ENCODE data around the gene ITPRIPL1. TPM values are rescaled to one million over a fixed set of nuclear protein-coding genes. Genes with fewer than 3 reads are reported as not detected.

ITPRIPL1 gene
- total RNA-seq, 1 donor from 2014 or later: 3.1 TPM

DNA sequence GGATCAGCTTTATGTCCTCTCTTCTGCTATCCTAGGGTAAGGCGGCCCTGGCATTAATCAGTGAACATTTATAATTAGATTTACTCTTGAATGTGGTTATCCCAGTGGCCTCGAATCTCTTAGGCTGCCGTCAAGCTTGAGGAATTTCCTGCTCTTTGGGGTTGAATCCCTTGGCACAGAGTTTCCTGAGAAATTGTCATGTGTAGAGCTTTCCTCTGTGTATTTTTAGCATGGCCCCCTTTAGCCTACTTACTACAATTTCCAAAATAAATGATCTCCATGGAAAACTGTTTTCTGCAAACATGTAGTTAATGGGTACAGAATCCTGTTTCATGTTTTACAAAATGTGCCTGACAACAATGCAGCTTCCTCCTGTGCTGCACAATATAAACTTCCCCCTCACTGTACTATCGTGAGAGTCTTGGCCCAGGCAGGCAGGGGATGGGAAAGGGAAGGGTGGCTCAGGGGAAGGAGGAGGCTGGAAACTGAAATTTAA lies 28.5 kb downstream of the ITPRIPL1 start:
- DNase-seq (ENCODE audit: low spot score): no peak

DNA sequence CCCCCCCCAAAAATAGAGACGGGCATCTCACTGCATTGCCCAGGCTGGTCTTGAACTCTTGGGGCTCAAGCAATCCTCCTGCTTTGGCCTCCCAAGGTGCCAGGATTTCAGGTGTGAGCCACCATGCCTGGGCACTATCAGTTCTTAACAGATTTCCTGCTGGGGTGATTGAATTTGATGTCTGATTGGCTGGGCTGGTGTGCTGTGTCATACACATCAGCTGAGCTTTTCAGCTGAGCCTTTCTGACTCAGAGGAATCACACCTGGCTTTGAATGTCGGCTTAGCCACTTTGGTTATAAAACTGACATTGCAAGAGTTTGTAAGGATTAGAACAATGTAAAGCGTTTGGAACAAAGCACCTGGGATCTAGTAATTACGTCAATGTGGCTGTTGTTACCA lies 29.4 kb downstream of the ITPRIPL1 start:
- DNase-seq (ENCODE audit: low spot score): no peak

DNA sequence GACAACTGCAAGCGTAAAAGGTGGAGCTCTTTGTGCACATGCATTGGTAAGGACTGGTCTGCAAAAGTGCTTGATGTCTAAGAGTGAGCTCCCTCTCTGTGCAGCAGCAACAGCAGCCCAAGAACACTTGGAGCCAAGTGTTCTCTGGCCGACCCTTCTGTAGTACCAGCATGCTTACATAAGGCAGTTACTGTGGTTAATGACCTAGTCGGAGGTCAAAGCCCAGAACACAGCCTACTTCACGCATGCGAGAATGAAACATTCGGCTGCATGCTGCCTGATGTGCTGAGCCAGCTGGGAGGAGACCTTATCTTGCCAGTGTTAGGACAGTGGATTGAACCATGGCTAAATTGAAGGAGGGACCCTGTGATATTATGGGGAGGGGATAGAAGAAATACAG lies 31.8 kb downstream of the ITPRIPL1 start:
- DNase-seq (ENCODE audit: low spot score): no peak

DNA sequence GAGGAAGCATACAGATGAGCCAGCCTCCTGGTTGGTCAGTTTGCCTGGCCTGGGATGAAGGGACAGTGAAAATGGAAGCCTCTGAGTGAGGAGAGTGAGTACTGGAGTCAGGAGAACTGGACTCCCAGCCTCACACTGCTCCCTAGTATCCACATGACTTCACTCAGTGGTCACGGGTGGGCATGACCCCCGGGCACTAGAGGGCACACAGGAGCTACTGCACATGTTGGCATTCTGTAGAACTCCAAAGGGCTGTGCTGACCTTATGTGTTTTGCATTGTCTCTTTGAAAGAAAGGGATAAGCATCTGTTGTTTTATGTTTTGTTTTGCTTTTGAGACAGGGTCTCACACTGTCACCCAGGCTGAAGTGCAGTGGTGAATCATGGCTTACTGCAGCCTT lies 34.2 kb downstream of the ITPRIPL1 start:
- DNase-seq (ENCODE audit: low spot score): no peak

DNA sequence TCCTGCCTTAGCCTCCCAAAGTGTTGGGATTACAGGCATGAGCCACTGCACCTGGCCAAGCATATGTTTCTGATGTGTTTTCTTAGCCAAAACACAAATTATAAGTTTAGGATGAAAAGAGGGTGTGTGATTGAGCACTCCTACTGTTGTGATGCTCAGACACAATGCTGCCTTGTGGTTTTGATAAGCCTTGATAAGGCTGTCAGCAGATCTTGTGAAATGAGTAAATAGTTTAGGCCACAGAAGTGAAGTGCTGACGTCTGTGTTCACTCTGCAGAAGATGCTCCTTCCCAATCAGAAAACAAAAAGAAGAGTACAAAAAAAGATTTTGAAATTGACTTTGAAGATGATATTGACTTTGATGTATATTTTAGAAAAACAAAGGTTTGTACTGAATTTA lies 34.7 kb downstream of the ITPRIPL1 start:
- no peak for DNase-seq (ENCODE audit: low spot score)

DNA sequence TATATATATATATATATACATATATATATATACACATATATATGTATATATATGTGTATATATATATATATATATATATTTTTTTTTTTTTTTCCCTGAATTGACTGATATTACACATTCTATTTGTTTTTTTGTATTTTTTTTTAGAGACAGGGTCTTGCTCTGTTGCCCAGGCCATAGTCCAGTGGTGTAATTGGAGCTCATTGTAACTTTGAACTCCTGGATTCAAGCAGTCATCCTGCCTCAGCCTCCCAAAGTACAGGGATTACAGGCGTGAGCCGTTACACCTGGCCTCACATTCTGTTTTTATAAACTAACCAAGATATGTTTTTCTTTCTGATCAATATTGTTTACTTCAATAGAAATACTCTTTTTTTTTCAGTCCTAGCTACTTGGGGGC lies 36.6 kb downstream of the ITPRIPL1 start:
- DNase-seq (ENCODE audit: low spot score): no peak

DNA sequence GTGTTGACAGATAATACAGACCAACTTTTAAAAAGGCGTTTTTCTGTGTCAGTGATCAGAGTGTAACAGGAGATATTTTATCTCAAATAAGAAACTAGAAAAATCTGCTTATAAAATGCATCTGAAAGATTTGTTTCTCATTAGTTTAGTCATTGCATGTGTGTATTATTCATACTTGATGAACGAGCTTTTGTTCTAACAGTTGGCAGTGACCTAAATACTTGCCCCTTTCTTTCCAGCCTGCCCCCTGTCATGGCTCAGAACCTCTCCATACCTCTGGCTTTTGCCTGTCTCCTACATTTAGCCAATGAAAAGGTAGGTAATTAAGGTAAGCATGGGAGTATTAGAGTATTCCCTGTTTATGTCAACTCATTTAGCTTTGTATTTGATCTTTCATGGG lies 44.1 kb downstream of the ITPRIPL1 start:
- DNase-seq (ENCODE audit: low spot score): no peak

DNA sequence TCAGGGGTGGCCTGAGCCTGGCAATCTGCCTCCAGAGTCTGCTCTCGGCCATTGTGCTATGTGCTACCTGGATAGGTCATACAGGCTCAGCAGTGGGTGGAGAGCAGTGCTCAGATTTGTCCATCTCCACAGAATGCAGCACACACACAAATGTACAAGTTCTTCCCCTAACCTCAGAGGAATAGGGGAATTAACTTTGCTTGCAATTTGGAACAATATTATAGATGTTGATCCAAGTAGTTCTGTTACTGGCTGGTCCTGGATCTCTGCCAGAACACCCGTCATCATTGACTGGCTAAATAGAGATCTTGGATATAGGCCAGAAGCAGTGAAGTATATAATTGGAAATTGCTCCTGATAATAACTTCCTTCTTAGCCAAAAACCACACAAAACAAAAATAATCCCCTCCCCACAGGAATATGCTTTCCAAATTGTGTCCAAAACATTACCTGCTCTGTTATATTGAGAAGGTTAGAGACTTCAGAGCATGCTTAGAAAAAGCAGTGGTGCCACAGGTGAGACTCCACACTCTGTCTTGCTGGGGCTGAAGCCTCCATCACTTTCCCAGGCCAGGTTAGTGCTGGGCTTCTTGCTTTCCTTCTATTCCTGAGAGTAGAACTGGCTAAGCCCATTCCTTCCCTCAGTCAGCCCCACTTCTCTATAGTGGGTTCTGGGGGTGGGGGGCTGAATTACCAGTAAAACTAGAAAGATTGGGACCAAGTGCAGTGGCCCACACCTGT lies 49.3 kb downstream of the ITPRIPL1 start:
- no peak for DNase-seq (ENCODE audit: low spot score)

Other genes with a start within 250 kb of the ITPRIPL1 start
- gene ADRA2B, start 208.7 kb upstream of the ITPRIPL1 start, total RNA-seq: 1.2 TPM
- not detected for gene ASTL, start 186.8 kb upstream of the ITPRIPL1 start, total RNA-seq
- gene DUSP2, start 179.9 kb upstream of the ITPRIPL1 start, total RNA-seq: 6.1 TPM
- gene STARD7, start 116.5 kb upstream of the ITPRIPL1 start, total RNA-seq: 107 TPM
- gene TMEM127, start 59.3 kb upstream of the ITPRIPL1 start, total RNA-seq: 58.7 TPM
- gene CIAO1, start 59.1 kb upstream of the ITPRIPL1 start, total RNA-seq: 71.0 TPM
- gene SNRNP200, start 19.8 kb upstream of the ITPRIPL1 start, total RNA-seq: 87.2 TPM
- gene NCAPH, start 10.4 kb downstream of the ITPRIPL1 start, total RNA-seq: 0.77 TPM
- gene NEURL3, start 180.0 kb downstream of the ITPRIPL1 start, total RNA-seq: not detected
- gene ARID5A, start 211.4 kb downstream of the ITPRIPL1 start, total RNA-seq: 50.9 TPM